Endothelial cell of umbilical vein (primary cell): ENCODE data around the gene MED25. TPM values are rescaled to one million over a fixed set of nuclear protein-coding genes. Genes with fewer than 3 reads are reported as not detected.
A peak's percentile ranks its signal among the peaks of the same experiment; 100 is the strongest.

ENCODE experiments used
- BruUV-seq: library from RNA; stranded (reverse); fragments of 400-500 nt; replicated peaks from 2 replicates; lab custom pipeline; 2021; lab: Mats Ljungman, UMichigan
- CTCF ChIA-PET: fragments of 300-600, 350-600 bp; sonication (Branson Sonifier 250); formaldehyde crosslinking; loops from one replicate; lab custom pipeline; 2021; ENCODE audit warnings: antibody characterized with exemption, inconsistent platforms; lab: Charles Lee
- POLR2A ChIA-PET: fragments of 300-600, 350-600 bp; sonication (Branson Sonifier 250); formaldehyde crosslinking; loops from one replicate; lab custom pipeline; 2021; ENCODE audit warnings: antibody characterized with exemption, inconsistent platforms; lab: Charles Lee
- DNase-seq: peaks from one replicate; pipeline ENCODE4 v3.0.0-alpha.2; 2011; ENCODE audit warnings: low read depth, low spot score
- FAIRE-seq: peaks from 2 replicates; lab custom pipeline; 2011; peaks lifted over from hg19 to GRCh38; lab: Jason Lieb, UNC
- H2AFZ ChIP-seq: 2 replicates; pipeline ENCODE4 v1.6.0; 2012; ENCODE audit warnings: low read depth, low read length, control low read depth, inconsistent platforms
- H3K27ac ChIP-seq: 2 replicates; pipeline ENCODE4 v1.5.1; 2011; ENCODE audit warnings: low read depth, mild to moderate bottlenecking, control low read depth, low read length, moderate library complexity; ENCODE audit not compliant: insufficient read depth
- H3K27me3 ChIP-seq, 2 experiments: 2 replicates each; pipeline versions ENCODE4 v1.6.0 to v1.6.1; 2011; ENCODE audit warnings: low read length in 2 of 2, mixed read lengths in 1 of 2; ENCODE audit not compliant: control insufficient read depth in 2 of 2, insufficient read depth in 2 of 2
- H3K36me3 ChIP-seq, 2 experiments: 2 replicates in 1 of 2; 3 replicates in 1 of 2; pipeline ENCODE4 v1.5.1; 2011; ENCODE audit warnings: low read length in 2 of 2, mild to moderate bottlenecking in 1 of 2, moderate library complexity in 1 of 2; ENCODE audit not compliant: control insufficient read depth in 2 of 2, insufficient read depth in 2 of 2; ENCODE audit errors: extremely low read depth in 1 of 2
- H3K4me1 ChIP-seq: 3 replicates; pipeline ENCODE4 v1.5.1; 2011; ENCODE audit warnings: mild to moderate bottlenecking, low read length; ENCODE audit not compliant: control insufficient read depth, insufficient read depth; ENCODE audit errors: extremely low read depth
- H3K4me2 ChIP-seq: 2 replicates; pipeline ENCODE4 v1.6.1; 2011; ENCODE audit warnings: low read length, control low read depth, mixed read lengths; ENCODE audit not compliant: insufficient read depth
- H3K4me3 ChIP-seq, 3 experiments: fragments of 200-600 bp in 1 of 3; sonication (generic), shearing (Covaris generic) in 1 of 3; replicated peaks in 1 of 3; 2 replicates each; pipeline ENCODE4 v1.5.1; 2011 to 2016; ENCODE audit warnings: control low read depth in 3 of 3, low read length in 3 of 3, mild to moderate bottlenecking in 2 of 3, inconsistent platforms in 1 of 3, low read depth in 1 of 3, moderate library complexity in 1 of 3; ENCODE audit not compliant: insufficient read depth in 1 of 3
- H3K79me2 ChIP-seq: 2 replicates; pipeline ENCODE4 v1.6.0; 2012; ENCODE audit warnings: low read length, inconsistent platforms; ENCODE audit not compliant: control insufficient read depth, insufficient read depth
- H3K9ac ChIP-seq: replicated peaks from 2 replicates; pipeline ENCODE3; 2011; ENCODE audit warnings: low read length, control low read depth; ENCODE audit not compliant: insufficient read depth; ENCODE audit errors: extremely low read depth
- H3K9me1 ChIP-seq: replicated peaks from 3 replicates; pipeline ENCODE4 v1.6.0; 2011; ENCODE audit warnings: mild to moderate bottlenecking, low read length; ENCODE audit not compliant: control insufficient read depth, insufficient read depth; ENCODE audit errors: extremely low read depth
- H3K9me3 ChIP-seq: replicated peaks from 2 replicates; pipeline ENCODE4 v1.5.1; 2012; ENCODE audit warnings: low read length, inconsistent platforms; ENCODE audit not compliant: control insufficient read depth, insufficient read depth
- H4K20me1 ChIP-seq: replicated peaks from 2 replicates; pipeline ENCODE3; 2011; ENCODE audit warnings: mild to moderate bottlenecking, low read length; ENCODE audit not compliant: control insufficient read depth, insufficient read depth; ENCODE audit errors: extremely low read depth
- CTCF ChIP-seq, 2 donors: IDR thresholded peaks; 1 replicate in 1 of 2; 2 replicates in 1 of 2; pipeline ENCODE4 v1.5.1; 2011; ENCODE audit warnings: low read length in 2 of 2, mild to moderate bottlenecking in 2 of 2, moderate library complexity in 2 of 2, control low read depth in 1 of 2, inconsistent platforms in 1 of 2, low read depth in 1 of 2; ENCODE audit not compliant: insufficient read depth in 1 of 2; ENCODE audit errors: extremely low read depth in 1 of 2
- FOS ChIP-seq: IDR thresholded peaks from 2 replicates; pipeline ENCODE4 v1.6.1; 2011; ENCODE audit warnings: mild to moderate bottlenecking, low read length, moderate library complexity, borderline replicate concordance; ENCODE audit not compliant: insufficient read depth
- GATA2 ChIP-seq: IDR thresholded peaks from 2 replicates; pipeline ENCODE4 v1.7.0; 2011; ENCODE audit warnings: low read depth, mild to moderate bottlenecking, moderate library complexity, mixed read lengths, low read length; ENCODE audit not compliant: insufficient read length, insufficient read depth
- JUN ChIP-seq: IDR thresholded peaks from 2 replicates; pipeline ENCODE4 v1.6.1; 2011; ENCODE audit warnings: borderline replicate concordance, low read depth; ENCODE audit not compliant: insufficient read length, insufficient read depth
- POLR2A ChIP-seq: IDR thresholded peaks from 2 replicates; pipeline ENCODE4 v1.6.1; 2012; ENCODE audit warnings: low read depth, mild to moderate bottlenecking, control low read depth, low read length
- POLR2AphosphoS5 ChIP-seq: IDR thresholded peaks from 2 replicates; pipeline ENCODE4 v1.6.1; 2012; ENCODE audit warnings: low read depth, mild to moderate bottlenecking, control low read depth, low read length, moderate library complexity; ENCODE audit not compliant: insufficient read depth
- dilution Hi-C: fragments of 300-500 bp; cut with MboI; formaldehyde crosslinking; loops from one replicate; pipeline ENCODE4 v1.15.0; 2019; ENCODE audit warnings: low sequenced_read_pairs; ENCODE audit not compliant: extremely low pct_ligation_motif_present
- intact Hi-C: fragments of 100-400 bp; cut with micrococcal nuclease; formaldehyde crosslinking; loops from one replicate; pipeline ENCODE4 v1.10.0; 2022
- polyA plus RNA-seq, 4 experiments: library from polyadenylated mRNA; depleted of rRNA in 3 of 4; stranded (reverse) in 3 of 4; unstranded in 1 of 4; fragments of >200 nt; gene quantifications; 2 replicates each; pipeline versions ENCODE4 v1.2.1 to v1.2.3, GENCODE V29; 2011 to 2012; ENCODE audit warnings: missing spikeins in 1 of 4
- total RNA-seq: library from RNA; stranded (reverse); gene quantifications from 2 replicates; pipeline ENCODE4 v1.2.3, GENCODE V29; 2021

The MED25 gene
- total and polyA plus RNA-seq, 2 donors (not counting 3 experiments of a cell fraction or from before 2014, with no cell fraction given), result 31.7 to 62.9 TPM

GRCh38 chr19:49875857-49876421, 57.9 kb downstream of the MED25 start:
- Histone ChIP-seq H3K4me3 (peak overlapping the region; percentile 38 to 81 (median 70)), H3K79me2 (peaks cover 18% of the 10 kb centered on the region), H3K27ac (peak overlapping the region; percentile 84), H2AFZ (peak overlapping the region; percentile 39), H3K9me1 (no peaks in the 10 kb centered on the region), H3K27me3 (no peaks in the 10 kb centered on the region), H3K4me2 (peak overlapping the region; percentile 81), H3K4me1 (peaks cover 14% of the 10 kb centered on the region), H3K9me3 (no peaks in the 10 kb centered on the region), H3K36me3 (peaks cover 1 to 18% of the 10 kb centered on the region in 2 experiments), H3K9ac (peak overlapping the region; percentile 91), H4K20me1 (no peaks in the 10 kb centered on the region)
- POLR2A ChIA-PET, result interaction anchor here (0.9 kb wide), 1 partner anchor 54 kb away, joined by 6 read pairs; the partner anchor contains the start of gene NUP62
- CTCF ChIA-PET, result interaction anchor here (1.6 kb wide), 1 partner anchor 8 kb away, joined by 4 read pairs; the partner anchor contains the start of gene PNKP
- dilution Hi-C loops, result no loop called here
- peak; percentile 76 for FAIRE-seq
- no TSS peak for BruUV-seq
- TF ChIP-seq POLR2AphosphoS5, result peak; percentile 64
- no peak for TF ChIP-seq JUN
- no peak for TF ChIP-seq GATA2
- peak; percentile 70 for TF ChIP-seq POLR2A
- TF ChIP-seq FOS, result no peak
- TF ChIP-seq CTCF (IDR thresholded peaks at IDR 0.05; ENCODE audit: extremely low read depth in 1 of 2, insufficient read depth in 1 of 2, low read depth in 1 of 2, low read length in 2 of 2), result no peak
- DNase-seq, result peak; percentile 72
- intact Hi-C loops, result loop anchor here (1.0 to 5.0 kb wide), 4 partner anchors 63 to 424 kb away; partner anchors contain the start of genes ALDH16A1, FUZ, PIH1D1 and RRAS
